Colonic mucosa (tissue), 4 donors: ENCODE data around the gene FLT1. TPM values are rescaled to one million over a fixed set of nuclear protein-coding genes. Genes with fewer than 3 reads are reported as not detected.

Source experiments
- DNase-seq: peaks from one replicate; pipeline ENCODE4 v3.0.0-alpha.2; 2020
- H3K27ac ChIP-seq: fragments of 200-600 bp; one replicate; pipeline ENCODE4 v1.8.0; 2021
- H3K27me3 ChIP-seq: fragments of 200-600 bp; one replicate; pipeline ENCODE4 v1.8.0; 2021
- H3K36me3 ChIP-seq: fragments of 200-600 bp; one replicate; pipeline ENCODE4 v1.8.0; 2021
- H3K4me1 ChIP-seq: fragments of 200-600 bp; one replicate; pipeline ENCODE4 v1.8.0; 2021; ENCODE audit warnings: mild to moderate bottlenecking
- H3K4me3 ChIP-seq: fragments of 200-600 bp; one replicate; pipeline ENCODE4 v1.8.0; 2021
- H3K9ac ChIP-seq, 2 donors: one replicate each; pipeline ENCODE4 v1.7.0; 2013; ENCODE audit warnings: control low read depth in 2 of 2, low read depth in 2 of 2, low read length in 2 of 2
- H3K9me3 ChIP-seq: fragments of 200-600 bp; one replicate; pipeline ENCODE4 v1.8.0; 2021
- intact Hi-C: fragments of 100-400 bp; cut with DNase I; formaldehyde crosslinking; loops from one replicate; pipeline ENCODE4 v1.14.1; 2022
- total RNA-seq, 2 donors: library from RNA; stranded (reverse); fragmentation: NEBNext Ultra II Directional in 1 of 2; extraction: Animal tissue kit (Norgen Biotek cat#: 25700) in 1 of 2; gene quantifications; one replicate each; pipeline ENCODE4 v1.2.1, GENCODE V29; 2021
- TF ChIP-seq, protein P1 (sequence below): fragments of 200-600 bp; IDR thresholded peaks from one replicate; pipeline ENCODE4 v1.8.0; 2022; ENCODE audit warnings: antibody characterized with exemption, mild to moderate bottlenecking
- donor health status: healthy.
- donor health status: DM: no; HTN: no; CAD: no.
- donor health status: DM: no; HTN: no; CAD: no.

The FLT1 gene
- total RNA-seq, 2 donors from 2014 or later, result 4.7 to 16.6 TPM

DNA sequence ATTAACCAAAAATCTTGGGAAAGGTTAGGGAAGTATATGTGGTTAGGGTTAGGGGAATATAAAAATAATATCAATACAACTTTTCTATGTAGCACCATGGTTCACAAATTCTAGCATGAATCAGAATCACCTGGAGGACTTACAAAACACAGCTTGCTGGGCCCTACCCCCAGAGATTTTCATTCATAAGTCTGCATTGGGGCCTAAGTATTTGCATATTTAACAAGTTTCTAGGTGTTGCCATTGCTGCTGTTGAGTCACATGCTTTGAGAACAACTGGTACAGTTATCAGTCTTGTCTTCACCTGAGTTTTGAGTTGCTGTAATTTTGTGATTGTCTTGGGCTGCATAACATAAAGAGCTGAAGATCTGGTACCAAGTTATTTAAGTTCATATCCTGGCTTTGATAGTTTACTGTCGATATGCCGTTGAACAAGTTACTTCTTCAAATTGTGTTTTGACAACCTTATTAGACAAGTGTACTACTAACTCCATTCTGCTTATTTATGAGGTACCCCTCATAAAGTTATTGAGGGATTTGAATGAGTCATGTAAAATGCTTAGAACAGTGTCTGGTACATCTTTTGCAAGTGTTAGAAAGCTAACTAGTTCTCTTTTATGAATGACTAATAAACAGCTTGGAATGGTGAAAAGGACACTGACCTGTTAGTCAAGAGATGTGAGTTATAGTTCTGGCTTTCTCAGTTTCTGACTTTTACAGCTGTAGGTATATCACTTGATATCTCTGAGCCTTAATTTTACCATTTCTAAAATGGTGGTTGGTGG is 223.7 kb downstream of the FLT1 start:
- Histone ChIP-seq H3K27me3 (no peaks in the 10 kb centered on the region), H3K9me3 (no peaks in the 10 kb centered on the region), H3K27ac (no peak overlapping the region), H3K4me3 (no peak overlapping the region), H3K36me3 (no peaks in the 10 kb centered on the region), H3K4me1 (no peaks in the 10 kb centered on the region), H3K9ac (no peak overlapping the region)
- TF ChIP-seq, protein P1, sequence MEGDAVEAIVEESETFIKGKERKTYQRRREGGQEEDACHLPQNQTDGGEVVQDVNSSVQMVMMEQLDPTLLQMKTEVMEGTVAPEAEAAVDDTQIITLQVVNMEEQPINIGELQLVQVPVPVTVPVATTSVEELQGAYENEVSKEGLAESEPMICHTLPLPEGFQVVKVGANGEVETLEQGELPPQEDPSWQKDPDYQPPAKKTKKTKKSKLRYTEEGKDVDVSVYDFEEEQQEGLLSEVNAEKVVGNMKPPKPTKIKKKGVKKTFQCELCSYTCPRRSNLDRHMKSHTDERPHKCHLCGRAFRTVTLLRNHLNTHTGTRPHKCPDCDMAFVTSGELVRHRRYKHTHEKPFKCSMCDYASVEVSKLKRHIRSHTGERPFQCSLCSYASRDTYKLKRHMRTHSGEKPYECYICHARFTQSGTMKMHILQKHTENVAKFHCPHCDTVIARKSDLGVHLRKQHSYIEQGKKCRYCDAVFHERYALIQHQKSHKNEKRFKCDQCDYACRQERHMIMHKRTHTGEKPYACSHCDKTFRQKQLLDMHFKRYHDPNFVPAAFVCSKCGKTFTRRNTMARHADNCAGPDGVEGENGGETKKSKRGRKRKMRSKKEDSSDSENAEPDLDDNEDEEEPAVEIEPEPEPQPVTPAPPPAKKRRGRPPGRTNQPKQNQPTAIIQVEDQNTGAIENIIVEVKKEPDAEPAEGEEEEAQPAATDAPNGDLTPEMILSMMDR, result no peak
- intact Hi-C loops, result no loop called here
- DNase-seq, result no peak

DNA sequence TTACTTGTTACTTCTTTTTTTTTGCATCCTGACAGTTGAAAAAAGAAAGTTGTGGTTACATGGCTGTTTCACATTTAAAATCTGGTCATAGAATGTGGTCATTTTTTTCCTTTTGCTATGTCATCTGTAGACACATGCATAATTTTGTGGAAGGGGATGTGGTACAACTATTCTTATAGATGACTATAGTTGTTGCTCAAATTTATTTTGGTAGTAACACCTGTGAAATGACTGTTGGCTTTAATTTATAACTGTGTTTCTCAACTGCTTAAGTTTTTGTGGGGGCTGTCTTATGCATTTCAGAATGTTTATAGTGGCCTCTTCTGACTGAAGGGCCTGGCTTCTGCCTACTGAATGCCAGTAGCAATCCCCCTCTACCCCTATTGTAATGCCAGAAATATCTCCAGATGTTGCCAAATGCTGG is 226.1 kb downstream of the FLT1 start:
- H3K27me3 ChIP-seq, result no peaks in the 10 kb centered on the region
- no peaks in the 10 kb centered on the region for H3K9me3 ChIP-seq
- H3K27ac ChIP-seq, result no peak overlapping the region
- intact Hi-C loops, result no loop called here
- no peaks in the 10 kb centered on the region for H3K36me3 ChIP-seq
- TF ChIP-seq, protein P1, result no peak
- no peak for DNase-seq
- H3K4me3 ChIP-seq, result no peak overlapping the region
- no peak overlapping the region for H3K9ac ChIP-seq
- H3K4me1 ChIP-seq, result no peaks in the 10 kb centered on the region

DNA sequence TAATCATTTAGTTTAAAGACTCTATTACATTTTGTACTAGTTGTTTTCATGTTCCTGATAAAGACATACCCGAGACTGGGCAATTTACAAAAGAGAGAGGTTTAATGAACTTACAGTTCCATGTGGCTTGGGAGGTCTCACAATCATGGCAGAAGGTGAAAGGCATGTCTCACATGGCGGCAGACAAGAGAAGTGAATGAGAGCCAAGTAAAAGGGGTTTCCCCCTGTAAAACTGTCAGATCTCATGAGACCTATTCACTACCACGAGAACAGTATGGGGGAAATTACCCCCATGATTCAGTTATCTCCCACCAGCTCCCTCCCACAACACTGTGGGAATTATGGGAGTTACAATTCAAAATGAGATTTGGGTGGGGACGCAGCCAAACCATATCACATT is 227.4 kb downstream of the FLT1 start:
- TF ChIP-seq, protein P1, result no peak
- H3K4me1 ChIP-seq, result no peaks in the 10 kb centered on the region
- no peak for DNase-seq
- intact Hi-C loops, result no loop called here
- no peaks in the 10 kb centered on the region for H3K9me3 ChIP-seq
- H3K4me3 ChIP-seq, result no peak overlapping the region
- no peak overlapping the region for H3K27ac ChIP-seq
- no peaks in the 10 kb centered on the region for H3K36me3 ChIP-seq
- no peaks in the 10 kb centered on the region for H3K27me3 ChIP-seq
- H3K9ac ChIP-seq, result no peak overlapping the region

- no peak overlapping the region for H3K4me3 ChIP-seq
- H3K4me1 ChIP-seq, result no peaks in the 10 kb centered on the region
- no peaks in the 10 kb centered on the region for H3K27me3 ChIP-seq
- intact Hi-C loops, result no loop called here
- H3K9me3 ChIP-seq, result no peaks in the 10 kb centered on the region
- TF ChIP-seq, protein P1, result no peak
- DNase-seq, result no peak
- H3K9ac ChIP-seq, result no peak overlapping the region
- H3K36me3 ChIP-seq, result no peaks in the 10 kb centered on the region
- H3K27ac ChIP-seq, result no peak overlapping the region
Measured at GRCh38 chr13:28258417-28258816, 236.5 kb downstream of the FLT1 start.

DNA sequence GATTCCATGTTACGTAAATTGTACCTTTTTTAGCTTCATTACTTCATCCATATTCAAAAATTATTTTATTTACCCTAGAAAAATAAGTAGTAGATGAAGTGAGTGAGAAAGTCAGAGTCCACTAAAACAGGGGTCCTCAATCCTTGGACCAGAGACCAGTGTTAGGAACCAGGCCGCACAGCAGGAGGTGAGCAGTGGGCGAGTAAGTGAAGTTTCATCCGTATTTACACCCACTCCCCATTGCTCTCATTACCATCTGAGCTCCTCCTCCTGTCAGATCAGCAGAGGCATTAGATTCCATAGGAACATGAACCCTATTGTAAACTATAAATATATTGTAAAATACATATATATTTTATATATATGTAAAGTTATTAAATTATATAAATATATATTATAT is 237.6 kb downstream of the FLT1 start:
- intact Hi-C loops, result no loop called here
- DNase-seq, result no peak
- Histone ChIP-seq H3K9ac (no peak overlapping the region), H3K27me3 (no peaks in the 10 kb centered on the region), H3K9me3 (no peaks in the 10 kb centered on the region), H3K4me3 (no peak overlapping the region), H3K36me3 (no peaks in the 10 kb centered on the region), H3K4me1 (no peaks in the 10 kb centered on the region), H3K27ac (no peak overlapping the region)
- TF ChIP-seq, protein P1, result no peak
